NK-92 (cell line): ENCODE data around the gene ATP1A3.

ENCODE experiments used
- DNase-seq: peaks from one replicate; lab custom pipeline; 2025; ENCODE audit not compliant: unreplicated experiment; lab: John Stamatoyannopoulos, UW

The ATP1A3 gene

DNA sequence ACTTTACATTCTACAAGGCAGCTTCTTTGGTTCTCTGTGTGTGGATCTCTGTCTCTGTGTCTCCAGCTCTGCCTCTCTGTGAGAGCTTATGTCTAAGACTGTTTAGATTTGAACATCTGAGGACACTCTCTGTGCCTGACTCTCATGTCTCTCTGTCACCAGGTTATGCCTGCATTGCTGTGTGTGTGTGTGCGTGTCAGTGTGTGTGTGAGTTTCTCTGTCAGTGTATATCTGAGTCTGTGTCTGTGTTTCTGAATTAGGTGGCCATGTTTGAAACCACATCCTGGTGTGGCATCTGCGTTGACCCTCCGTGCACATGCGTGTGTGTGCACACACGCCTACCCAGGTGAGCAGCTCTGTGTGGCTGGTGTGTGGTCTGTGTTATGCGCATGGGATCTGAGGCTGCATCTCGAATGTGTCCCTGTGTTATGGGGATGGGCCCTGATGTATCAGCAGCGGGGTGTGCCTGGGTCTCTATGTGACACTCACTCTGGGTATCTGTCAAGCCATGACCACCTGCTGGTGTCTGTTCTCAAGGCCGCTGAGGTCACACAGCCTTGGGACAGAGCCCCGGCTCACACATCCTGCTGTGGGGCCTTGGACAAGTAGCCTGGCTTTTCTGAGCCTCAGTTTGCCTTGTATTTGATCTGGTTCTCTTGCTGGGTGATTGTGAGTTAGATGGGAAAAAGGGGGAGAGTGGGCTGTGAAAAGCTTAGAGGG lies 6.7 kb downstream of the ATP1A3 start:
- DNase-seq = no peak

DNA sequence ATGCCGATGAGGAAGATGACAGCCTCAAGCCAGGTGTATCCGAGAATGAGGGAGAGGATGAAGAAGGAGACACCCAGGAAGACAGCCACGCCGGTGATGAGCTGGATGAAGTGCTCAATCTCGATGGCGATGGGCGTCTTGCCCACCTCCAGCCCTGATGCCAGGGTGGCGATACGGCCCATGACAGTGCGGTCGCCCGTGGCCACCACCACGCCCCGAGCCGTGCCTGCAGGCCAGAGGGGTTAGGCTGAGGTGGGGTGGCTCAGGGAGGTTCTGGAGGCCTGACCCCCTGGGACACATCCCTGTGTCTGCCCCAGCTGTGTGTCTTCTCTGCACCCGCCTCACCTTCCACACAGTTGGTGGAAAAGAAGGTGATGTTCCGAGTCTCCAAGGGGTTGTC lies 9.1 kb downstream of the ATP1A3 start:
- DNase-seq = no peak

DNA sequence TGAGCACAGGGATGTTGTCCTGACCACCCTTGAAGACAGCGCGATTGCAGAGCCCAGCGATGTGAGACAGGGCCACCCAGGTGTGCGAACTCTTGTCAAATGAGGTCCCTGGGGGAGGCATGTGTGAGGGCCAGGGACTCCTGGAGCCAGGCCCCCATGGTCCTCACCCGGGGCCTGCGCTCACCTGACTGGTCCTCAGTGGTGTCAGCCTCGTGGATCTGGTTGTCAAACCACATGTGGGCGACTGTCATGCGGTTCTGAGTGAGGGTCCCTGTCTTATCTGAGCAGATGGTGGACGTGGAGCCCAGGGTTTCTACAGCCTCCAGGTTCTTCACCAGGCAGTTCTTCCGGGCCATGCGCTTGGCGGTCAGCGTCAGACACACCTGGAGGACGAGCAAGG lies 12.3 kb downstream of the ATP1A3 start:
- DNase-seq = no peak

DNA sequence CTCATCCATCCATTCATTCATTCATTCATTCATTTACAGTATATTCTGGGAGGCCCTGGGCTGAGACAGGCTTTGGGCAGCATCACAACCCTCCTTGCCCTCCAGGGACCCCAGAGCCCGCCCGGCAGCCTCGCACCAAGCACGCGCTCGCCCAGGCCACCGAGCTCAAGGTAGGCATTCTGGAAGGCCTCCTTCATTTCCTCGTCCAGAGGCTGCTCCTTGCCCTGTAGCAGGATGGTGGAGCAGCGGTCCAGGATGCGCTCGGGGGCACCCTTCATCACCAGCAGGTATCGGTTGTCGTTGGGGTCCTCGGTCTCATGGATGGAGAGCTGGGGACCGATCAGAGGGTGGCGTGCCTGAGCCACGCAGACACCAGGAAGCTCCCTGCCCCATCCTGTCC lies 15.6 kb downstream of the ATP1A3 start:
- no peak for DNase-seq

DNA sequence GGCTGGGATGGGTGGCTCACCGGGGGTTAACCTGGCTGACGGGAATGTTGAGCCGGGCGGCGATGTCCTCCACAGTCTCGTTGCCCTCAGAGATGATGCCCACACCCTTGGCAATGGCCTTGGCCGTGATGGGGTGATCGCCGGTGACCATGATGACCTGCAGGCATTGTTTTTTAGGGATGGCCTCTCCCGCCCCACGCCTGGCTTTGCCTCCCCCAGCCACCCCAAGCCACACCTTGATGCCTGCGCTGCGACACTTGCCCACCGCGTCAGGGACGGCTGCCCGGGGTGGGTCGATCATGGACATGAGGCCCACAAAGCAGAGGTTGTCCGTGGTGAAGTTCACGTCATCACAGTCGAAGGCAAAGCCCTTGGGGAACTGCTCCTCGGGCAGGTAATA lies 16.1 kb downstream of the ATP1A3 start:
- DNase-seq = no peak

DNA sequence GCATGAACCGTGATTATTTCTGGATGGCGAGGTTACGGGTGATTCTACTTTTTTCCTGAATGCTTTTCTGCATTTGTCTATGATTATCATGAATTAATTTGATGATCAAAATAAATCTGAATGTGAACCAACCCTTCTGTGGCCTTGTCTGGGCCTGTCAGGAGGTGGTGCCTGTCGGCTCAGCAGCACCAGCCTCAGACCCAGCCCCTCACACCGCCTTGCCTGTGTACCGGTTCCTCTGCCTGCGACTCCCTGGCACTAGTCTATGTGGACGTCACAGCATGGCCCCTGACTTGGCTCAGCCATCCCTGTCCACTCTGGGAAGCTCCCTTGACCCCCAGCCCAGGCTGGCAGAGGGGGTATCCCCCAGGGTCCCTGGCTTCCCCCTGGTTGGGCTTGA lies 19.4 kb downstream of the ATP1A3 start:
- no peak for DNase-seq

DNA sequence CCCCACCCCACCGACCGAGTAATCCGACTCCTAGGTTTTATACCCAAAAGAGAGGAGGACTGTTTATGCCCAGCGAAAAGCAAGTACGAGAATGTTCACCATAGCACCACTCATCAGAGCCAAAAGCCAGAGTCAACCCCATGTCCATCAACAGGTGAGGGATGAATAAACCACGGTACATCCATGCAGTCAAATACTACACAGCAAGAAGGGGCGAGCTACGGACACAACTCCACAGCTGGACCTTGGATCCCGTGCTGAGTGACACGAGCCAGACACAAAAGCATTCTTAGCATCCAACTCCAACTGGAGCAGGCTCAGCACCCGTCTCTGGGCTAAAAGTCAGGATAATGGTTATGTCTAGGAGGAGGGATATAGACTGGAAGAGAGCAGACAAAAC lies 22.7 kb downstream of the ATP1A3 start:
- no peak for DNase-seq

DNA sequence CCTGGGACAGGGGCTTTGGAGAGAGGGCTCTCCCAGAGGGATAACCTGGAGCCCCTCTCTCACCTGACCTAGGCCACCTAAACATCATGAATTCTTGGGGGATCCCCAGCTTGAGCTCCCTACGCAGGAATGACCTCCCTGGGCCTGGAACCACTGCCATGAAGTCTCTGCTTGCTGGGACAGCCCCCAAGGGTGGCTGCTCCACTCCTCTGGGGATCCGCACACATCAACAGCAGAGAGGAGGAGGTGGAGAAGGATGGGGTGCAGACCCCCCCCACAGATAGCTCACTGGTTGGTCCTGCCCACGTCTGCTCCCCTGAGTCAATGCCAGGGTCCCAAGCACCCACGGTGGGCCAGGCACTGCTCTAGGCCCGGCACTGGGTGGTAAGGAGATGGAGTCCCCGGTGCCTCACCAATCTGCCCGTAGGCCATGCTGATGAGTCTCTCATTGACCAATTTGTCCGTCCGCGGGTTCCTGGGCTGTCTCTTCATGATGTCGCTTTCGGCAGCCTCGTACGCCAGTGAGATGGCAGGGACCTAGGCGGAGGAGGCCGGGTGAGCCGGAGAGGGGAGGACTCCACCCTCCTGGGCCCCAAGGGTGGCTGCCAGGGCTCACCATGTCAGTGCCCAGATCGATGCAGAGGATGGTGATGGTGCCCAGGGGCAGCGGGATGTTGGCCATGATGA lies 24.1 kb downstream of the ATP1A3 start:
- DNase-seq = no peak

DNA sequence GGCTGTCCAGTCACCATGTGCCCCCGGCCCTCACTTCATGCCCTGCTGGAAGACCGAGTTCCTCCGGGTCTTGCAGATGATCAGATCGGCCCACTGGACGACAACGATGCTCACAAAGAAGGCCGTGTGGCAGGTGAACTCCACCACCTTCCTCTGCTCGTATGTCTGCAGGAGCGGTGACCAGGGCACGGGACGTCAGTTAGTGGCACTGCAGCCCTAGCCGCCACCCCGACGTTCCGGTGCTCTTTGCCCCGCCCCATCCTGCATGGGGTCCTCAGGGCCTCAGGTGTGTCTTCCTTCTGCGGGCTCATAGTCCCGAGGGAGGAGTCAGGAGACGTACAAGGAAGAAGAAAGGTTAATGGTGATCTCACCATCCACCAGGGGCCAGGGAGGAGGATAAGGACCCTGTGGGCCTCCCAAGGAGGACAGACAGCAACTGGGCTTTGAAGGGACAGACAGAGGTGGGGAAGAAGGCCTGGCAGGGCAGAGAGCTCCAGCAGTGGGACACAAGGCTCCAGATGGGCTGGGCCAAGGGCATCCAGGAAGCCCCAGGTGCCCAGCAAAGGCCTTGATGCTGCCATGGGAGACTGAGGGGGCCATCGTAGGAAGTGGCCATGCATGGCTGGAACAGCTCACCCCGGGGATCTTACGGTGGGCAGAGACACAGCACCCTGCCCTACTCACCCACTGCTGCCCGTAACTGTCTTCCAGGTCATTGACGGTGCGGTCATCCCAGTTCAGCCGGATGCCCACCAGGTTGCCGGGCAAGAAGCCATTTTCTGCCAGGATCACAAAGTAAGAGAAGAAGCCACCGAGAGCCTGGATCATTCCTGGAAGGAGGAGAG lies 25.1 kb downstream of the ATP1A3 start:
- no peak for DNase-seq

DNA sequence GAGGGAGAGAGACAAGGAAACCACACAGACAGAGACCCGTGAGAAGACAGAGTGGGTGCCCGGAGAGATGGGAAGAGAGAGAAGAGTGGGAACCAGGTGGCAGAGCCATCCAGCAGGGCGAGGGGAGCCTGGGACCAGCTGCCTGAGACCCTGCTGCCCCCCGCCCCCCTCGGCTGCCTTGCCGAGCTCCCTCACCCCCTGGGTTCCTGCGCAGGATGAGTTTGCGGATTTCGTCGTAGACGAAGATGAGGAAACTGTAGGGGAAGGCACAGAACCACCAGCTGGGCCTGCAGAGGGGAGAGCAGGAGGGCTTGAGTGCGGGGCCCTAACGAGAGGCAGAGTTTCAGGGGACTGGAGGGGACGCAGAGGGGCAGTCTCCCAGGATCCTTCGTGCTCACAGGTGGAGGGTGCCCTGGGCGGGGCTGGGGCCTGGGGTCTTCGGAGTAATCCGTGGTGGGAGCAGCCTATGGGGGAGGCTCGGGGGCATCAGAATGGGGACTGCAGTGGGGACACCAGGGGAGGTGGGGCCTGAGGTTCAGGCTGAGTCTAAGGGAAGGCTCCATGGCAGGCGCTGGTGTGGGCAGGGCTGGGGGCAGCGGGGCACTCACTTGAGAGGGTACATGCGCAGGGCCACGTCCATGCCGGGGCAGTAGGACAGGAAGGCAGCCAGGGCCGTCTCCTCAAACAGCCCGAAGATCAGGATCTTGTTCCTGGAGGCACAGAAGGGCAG lies 26.8 kb downstream of the ATP1A3 start:
- no peak for DNase-seq

DNA sequence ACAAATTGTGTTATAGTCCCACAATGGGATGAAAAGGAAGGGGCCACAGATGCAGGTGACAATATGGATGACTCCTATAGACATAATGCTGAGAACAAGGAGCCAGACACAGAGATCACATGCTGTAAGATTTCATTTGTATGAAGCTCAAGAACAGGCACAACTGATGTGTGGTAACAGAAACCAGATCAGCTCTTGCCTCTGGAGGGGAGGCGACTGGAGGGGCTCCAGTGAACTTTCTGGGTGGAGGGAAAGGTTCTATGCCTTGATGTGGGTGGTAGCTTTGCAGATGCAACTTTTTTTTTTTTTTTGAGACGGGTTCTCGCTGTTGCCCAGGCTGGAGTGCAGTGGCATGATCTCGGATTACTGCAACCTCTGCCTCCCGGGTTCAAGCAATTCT lies 28.9 kb downstream of the ATP1A3 start:
- no peak for DNase-seq

DNA sequence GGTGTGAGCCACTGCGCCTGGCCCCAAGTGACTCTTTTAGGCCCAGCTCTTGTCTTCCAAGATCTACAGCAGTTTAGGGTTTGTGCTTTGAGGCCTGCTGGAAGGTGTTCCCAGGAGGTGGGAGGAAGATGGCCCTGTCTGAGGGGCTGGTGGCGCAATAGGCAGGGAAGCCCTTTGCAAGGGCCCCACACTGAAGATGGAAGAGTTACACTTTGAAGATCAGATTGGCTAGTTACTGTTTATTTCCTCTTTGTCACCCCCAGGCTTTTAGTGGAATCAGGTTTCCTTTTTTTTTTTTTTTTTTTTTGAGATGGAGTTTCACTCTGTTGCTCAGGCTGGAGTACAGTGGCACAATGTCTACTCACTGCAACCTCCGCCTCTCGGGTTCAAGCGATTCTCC lies 33.1 kb downstream of the ATP1A3 start:
- no peak for DNase-seq

DNA sequence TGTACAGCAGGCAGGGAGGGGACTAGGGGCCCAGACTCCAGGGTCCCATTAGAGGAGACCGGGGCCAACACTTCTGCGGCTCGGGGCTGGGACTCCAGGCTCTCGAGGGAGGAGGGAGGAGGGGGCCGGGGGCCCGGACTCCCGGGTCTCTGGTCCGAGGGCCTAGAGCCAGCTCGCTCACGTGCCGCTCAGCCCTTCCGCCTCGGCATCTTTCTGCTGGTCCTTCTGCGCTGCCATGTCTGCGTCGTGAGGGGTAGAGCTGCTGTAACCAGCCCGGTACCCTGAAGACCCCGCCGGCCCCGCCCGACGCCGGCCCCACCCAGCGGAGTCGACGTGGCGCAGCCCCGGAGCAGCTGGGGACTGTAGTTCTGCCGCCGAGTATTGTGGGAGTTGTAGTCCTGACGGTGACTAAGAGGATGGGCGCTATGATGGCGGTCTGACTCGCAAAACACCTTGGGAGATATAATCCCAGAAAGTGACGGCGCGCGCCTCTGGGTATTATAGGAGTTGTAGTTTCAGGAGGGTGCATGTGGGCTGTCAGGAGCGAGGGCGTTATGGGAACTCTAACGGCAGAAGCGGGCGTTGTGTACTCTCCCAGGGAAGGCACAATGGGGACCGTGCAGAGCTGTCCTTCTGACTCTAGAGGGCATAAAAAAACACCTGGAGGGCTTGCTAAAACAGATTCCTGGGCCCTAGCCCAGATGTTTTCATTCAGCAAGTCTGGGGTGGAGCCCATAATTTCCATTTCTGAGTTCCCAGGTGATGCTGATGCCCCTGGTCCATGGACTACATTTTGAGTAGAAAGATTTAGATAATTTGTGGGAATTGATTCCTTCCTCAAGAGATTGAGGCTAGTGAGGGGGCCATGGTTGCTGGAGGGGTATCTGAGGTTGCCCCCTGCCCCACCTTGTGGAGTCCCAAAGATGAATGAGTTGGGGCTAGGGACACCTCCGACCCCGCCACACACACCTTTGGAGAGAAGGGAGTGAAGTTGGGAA lies 34.7 kb downstream of the ATP1A3 start, which contains the start of gene RABAC1:
Gene RABAC1, minus strand, starts transcription at position 266 of the 998 bp plus-strand sequence. Its CDS starts 29 bp downstream, at position 237.
- DNase-seq = peak; percentile 32

DNA sequence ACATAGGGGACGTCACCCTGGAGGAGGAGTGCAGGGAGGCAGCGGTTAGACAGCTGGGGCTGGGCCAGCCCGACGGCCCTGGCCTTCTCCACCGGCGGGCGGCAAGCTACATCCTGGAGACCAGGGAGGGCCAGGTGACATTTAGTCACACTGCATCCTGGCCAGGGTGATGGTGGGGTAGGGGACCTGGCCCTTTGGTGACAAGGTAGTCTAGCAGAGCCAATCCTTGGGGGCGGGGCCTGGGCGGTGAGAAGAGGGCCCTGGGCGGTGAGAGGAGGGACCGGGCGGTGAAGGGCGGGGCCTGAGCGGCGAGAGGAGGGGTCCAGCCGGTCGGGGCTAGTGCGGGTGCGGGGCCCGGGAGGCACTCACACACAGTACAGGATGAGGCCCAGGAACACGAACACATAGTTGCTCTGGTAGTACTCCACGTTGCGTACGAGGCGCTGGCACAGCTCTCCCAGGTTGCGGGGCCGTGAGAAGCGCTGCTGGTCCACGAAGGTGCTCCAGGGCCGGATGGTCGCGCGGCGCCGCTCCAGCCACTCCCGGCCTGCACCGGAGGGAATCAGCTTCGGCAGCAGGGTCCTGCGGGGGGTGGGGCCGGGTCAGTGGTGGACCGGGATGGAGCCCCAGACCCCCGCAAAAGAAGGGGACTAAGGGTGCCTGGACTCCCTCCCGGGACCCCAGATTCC lies 35.5 kb downstream of the ATP1A3 start:
- no peak for DNase-seq

DNA sequence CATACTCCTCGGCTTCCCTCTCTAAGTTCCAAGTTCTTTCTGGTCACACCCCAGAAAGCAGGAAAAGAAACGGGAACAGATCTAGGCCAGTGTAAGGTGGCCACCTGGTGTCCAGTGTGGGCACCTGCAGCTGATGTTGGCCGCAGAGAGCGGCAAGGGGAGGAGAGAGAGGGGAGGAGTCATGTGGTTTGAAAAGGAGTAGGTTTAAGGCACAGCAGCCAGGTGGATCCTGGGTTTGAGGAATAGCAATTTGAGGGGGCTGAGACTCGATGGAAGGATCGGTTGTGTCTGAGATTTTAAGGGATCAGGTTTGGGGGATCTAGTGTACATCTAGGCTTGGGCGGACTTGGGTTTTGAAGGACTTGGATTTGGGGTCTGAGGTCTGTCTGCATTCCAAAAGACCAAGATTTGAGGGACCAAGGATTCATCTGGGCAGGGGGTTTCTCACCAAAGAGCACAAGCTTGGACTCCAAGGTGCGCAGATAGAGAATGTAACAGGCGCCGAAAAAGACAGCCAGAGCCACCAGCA lies 36.1 kb downstream of the ATP1A3 start:
- no peak for DNase-seq

DNA sequence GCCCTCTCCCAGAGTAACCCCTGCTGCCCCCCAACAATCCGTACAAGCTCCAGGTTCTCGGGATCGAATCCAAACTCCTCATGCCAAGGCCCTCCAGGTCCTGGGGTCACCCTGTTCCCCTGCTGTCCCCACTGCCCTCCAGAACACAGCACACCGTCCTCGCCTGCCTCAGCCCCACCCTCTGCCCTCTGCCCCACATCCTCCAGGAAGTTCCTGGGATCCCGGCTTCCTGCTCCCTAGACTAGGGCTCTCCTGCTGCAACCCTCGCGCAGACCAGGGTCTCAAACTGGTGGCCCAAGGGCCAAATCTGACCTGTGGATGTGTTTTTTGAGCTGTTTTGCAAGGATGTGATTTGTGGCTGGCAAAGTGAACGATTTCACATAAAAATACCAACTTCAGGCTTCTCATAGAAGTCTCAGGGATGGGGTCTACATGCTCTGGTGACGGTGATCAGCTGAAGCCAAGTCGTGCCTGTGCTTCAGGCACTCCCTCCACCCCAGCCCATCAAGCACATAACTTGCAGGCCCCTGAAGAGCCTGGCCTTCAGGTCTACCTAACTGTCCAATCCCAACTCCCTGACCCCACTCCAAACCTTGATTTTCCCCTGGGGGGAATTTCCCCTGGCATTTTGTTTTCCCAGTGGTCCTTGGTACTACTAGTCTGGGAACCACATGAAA lies 36.7 kb downstream of the ATP1A3 start:
- DNase-seq = no peak

DNA sequence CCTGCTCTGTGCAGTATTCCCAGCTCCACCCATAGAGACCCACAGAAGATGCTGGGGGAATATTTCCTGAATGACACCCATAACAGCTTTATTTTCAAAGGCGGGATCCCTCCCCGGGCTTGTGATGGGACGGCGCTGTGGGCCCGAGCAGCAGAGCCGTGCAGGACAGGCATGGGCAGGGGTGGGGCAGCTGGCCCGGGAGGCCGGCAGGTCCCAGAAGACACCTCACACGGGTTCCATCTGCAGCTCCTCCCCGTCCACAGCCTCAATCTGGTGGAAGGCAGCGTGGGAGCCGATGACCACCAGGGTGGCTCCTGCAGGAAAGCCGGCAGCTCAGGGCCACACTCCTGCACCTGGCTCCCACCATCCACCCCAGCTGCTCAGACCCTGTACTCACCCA lies 37.4 kb downstream of the ATP1A3 start:
- no peak for DNase-seq

DNA sequence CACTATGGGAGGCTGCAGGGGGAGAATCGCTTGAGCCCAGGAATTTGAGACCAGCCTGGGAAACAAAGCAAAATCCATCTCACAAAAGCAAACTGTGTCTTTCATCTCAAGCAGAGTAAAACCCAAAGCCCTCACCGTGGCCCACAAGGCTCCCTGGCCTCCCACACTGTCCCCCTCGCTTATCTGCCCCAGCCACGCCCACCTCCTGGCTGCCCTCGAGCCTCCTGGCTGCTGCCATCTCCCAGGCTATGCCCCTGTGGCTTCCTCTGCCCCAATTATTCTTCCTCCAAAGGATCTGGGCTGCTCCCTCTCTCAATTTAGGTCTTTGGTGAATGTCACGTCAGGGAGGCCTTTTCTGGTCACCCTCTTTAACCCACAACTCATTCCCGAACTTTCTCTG lies 38.5 kb downstream of the ATP1A3 start:
- DNase-seq = no peak
